ENCODE measurements around the gene SMAD2.

DNA sequence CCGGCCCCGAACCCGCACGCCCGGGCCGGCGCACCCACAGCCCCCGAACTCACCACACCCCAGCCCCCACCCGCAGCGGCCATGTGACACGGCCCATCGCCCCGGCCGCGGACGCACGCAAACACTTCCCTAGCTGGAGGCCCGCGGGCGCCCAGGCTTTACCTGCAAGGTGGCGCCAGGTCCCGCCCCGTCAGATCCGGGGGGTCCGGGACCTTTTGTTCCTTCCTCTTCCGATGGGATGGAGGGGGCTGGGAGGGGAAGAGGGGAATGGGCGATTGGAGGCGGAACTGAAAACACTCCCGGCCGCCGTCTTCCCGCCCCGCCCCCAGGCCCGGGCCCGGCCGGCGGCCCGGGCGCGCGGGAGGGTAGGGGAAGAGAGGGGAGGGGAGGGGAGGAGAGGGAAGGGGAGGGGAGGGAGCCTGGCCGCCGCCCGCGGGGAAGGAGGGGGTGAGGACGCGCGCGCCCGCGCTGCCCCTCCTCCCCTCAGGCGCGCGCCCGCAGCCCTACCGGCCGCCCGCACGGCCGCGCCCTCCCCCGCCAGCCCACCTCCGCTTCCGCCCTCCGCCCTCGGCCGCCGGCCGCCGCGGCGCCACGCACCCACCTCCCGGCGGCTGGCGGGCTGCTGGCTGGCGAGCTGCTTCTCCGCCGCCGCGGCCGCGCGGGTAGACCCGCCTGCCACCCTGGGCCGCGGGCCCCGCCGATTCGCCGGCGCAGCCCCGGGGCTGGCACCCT is at the start of gene SMAD2:
- peak; percentile 69; the same call in 1 of the 2 replicates for TF ChIP-seq POLR2AphosphoS5 (IDR thresholded peaks at IDR 0.05; ENCODE audit: borderline replicate concordance, low read depth, low read length)
- TF ChIP-seq EZH2 (IDR thresholded peaks at IDR 0.05), result no peak
- TF ChIP-seq FOXP2 (optimal IDR thresholded peaks at IDR 0.05; ENCODE audit: control extremely low read depth, extremely low read length, insufficient read depth), result no peak

Measured in SK-N-MC (cell line).